ENCODE measurements around the gene PRDM8.

- TF ChIP-seq POLR2A (IDR thresholded peaks at IDR 0.05) (no peak), CTCF (IDR thresholded peaks at IDR 0.05) (no peak)
These were observed 23.9 kb upstream of the PRDM8 start for GRCh38 chr4:80173401-80173800.

Data from sigmoid colon (tissue), 3 donors.